ENCODE results near the gene SP7.

- TF ChIP-seq TCF12 (IDR thresholded peaks at IDR 0.05; ENCODE audit: low read depth, low read length) (no peak), ETV6 (conservative IDR thresholded peaks at IDR 0.05 in 1 of 2, IDR thresholded peaks at IDR 0.05 in 1 of 2; ENCODE audit: borderline replicate concordance in 1 of 2, low read depth in 1 of 2) (no peak), NBN (IDR thresholded peaks at IDR 0.05) (no peak), ZNF274 (IDR thresholded peaks at IDR 0.05; ENCODE audit: insufficient read depth, insufficient read length) (no peak), NR2C1 (IDR thresholded peaks at IDR 0.05) (no peak), TAF1 (IDR thresholded peaks at IDR 0.05; ENCODE audit: borderline replicate concordance, low read depth, low read length) (no peak), ZNF24 (IDR thresholded peaks at IDR 0.05) (no peak), FOXM1 (IDR thresholded peaks at IDR 0.05; ENCODE audit: low read depth, low read length) (no peak), CEBPB (IDR thresholded peaks at IDR 0.05; ENCODE audit: borderline replicate concordance in 1 of 2, low read depth in 2 of 2, low read length in 2 of 2) (no peak), CHD2 (IDR thresholded peaks at IDR 0.05; ENCODE audit: borderline replicate concordance, low read depth, low read length) (no peak), MAX (IDR thresholded peaks at IDR 0.05; ENCODE audit: low read depth, low read length) (no peak)
Observed at GRCh38 chr12:53279888-53280498, 56.2 kb downstream of the SP7 start.
